Head of caudate nucleus (tissue), 42 donors: ENCODE results near the gene GOLGA8S.
"Not testable (repeated sequence)": the region's sequence is repeated elsewhere in the genome, so short reads cannot be mapped to it uniquely, and the experiment has no call there.

Experiments used
- DNase-seq, 42 donors: peaks; one replicate each; pipeline versions ENCODE4 v3.0.0 to v3.0.0-alpha.2; 2020 to 2021; ENCODE audit warnings: mixed read lengths in 7 of 42
- intact Hi-C: fragments of 100-400 bp; cut with DNase I; formaldehyde crosslinking; loops from one replicate; pipeline ENCODE4 v1.15.0; 2022

GOLGA8S gene

DNA sequence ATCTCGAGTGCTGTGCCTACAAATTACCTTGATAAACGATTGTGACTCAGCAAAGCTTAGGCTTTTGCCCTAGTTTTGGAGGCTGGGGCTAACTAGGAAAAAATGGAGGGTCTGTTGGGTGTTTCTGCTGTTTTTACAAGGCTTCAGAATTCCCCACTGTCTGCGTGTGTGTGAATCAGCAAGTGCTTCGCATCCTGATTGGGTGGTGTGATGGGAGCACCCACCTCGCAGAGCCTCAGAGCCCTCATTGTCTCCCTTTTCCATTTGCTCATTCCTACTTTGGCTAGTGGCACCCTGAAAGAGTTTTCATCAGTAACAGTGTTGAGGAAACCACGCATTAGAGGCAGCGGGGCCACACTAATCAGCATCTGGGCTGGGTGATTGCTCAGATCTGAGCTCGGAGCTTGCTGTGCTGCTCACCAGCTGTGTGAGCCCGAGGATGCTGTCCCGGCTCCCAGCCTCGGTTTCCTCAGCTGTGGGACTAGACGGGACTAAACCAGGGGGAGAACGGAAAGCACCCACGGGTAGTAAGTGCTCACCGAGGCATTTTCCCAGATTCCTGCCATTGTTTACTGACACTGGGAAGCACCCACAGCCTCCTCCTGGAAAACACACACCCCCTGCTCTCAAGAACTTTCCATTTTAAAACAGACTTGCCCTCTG, 40.6 kb downstream of the GOLGA8S start:
- DNase-seq, result no peak
- intact Hi-C loops, result no loop called here

DNA sequence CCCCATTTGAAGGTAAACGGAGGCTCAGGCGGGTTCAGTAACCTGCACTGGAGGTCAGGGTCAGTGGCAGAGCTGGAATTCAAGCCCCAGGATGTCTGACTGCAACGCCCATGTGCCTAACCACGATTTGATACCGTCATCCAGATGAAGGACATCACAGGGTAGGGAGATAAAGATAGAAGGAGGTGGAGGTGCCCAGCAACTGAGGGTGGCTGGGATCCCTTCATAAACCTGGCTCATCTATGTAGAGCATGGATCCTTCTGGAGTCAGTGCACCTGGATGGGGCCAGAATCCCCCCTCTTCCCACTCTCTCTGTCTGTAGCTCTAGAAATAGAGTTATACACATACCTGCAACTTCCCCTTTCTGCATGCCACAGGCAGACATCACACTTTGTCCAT, 41.3 kb downstream of the GOLGA8S start:
- DNase-seq, result no peak

DNA sequence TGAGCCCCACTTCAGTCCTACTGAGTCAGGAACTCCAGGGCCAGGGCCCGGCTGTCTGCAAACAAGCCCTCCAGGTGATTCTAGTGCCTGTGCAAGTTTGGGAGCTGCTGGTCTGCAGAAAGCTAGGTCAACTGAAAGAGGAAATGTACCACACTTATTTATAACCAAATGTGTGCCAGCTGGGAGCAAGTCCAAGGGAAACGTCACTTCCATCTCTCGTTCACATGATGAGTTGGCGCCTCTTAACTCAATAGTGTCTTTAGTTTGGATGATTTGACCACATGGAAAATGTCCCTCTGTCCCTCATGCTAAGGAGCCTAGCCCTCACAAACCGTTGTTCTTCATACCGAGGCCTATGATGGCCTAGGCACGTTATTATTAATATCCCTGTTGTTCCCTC, 43.2 kb downstream of the GOLGA8S start:
- intact Hi-C loops, result no loop called here
- DNase-seq, result no peak

More for the DNA sequence above, 41.3 kb downstream of the GOLGA8S start:
- intact Hi-C loops, result no loop called here

GRCh38 chr15:23398357-23398756, 43.8 kb downstream of the GOLGA8S start:
- intact Hi-C loops, DNase-seq: not testable (repeated sequence)

- DNase-seq, intact Hi-C loops: not testable (repeated sequence)
Observed at GRCh38 chr15:23399207-23399606, 44.7 kb downstream of the GOLGA8S start.

DNA sequence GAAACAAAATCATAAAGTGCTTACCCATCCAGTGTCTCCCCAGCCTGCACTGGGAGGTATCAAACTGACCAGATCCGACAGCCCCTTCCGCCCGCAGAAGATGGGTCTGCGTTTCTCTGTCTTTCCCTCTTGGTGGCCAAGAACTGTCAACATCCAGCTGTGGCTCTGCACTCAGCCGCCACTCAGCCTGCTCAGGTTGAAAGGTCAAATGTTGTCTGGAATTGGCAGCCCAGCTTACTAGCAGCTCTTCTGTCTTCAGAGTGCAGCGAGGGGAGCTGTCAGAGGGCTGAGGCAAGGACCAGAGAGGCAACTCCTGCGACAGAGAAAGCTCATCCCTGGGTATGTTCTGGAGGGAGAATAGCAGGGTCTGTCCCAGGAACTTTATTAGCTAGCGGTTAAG, 47.1 kb downstream of the GOLGA8S start:
- no peak for DNase-seq
- intact Hi-C loops, result no loop called here

GRCh38 chr15:23402140-23402539, 47.6 kb downstream of the GOLGA8S start:
- DNase-seq, result no peak
- intact Hi-C loops, result no loop called here

- DNase-seq, result no peak
- intact Hi-C loops, result no loop called here
Observed at GRCh38 chr15:23402544-23402943, 48.0 kb downstream of the GOLGA8S start.

- intact Hi-C loops, result no loop called here
Observed at GRCh38 chr15:23403550-23403949, 49.0 kb downstream of the GOLGA8S start.

DNA sequence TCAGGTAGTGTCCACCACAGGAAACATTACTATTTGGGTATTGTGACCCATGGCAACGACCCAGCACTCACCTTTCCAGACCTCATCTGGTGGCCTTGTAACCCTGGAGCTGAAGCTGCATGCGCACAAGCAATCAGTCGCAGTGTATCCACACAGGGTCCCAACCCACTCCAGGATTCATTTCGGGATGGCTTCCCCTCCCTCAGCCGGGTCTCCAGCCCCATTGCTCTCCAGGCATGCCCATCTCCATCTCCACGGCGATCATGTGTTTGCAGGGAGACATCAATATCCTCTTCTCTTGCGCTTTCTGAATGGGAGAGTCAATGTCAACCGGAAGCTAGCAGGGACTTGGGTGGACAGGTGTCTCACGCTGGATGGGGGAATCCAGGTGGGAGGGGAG, 57.3 kb downstream of the GOLGA8S start:
- intact Hi-C loops, result no loop called here
- DNase-seq, result no peak

More at GRCh38 chr15:23403550-23403949, 49.0 kb downstream of the GOLGA8S start:
- peak in 1 of 42 donors; percentile 32 for DNase-seq

GRCh38 chr15:23412881-23413600, 58.5 kb downstream of the GOLGA8S start:
- DNase-seq, intact Hi-C loops: not testable (repeated sequence)
